HG02610 (cell line): ENCODE results near the gene IFNAR1.
A peak's percentile ranks its signal among the peaks of the same experiment; 100 is the strongest.
"Not testable (repeated sequence)": the region's sequence is repeated elsewhere in the genome, so short reads cannot be mapped to it uniquely, and the experiment has no call there.

ENCODE experiments used
- ATAC-seq: cut with Tn5 transposase; IDR thresholded peaks from one replicate; pipeline ENCODE4 v1.9.1; 2021; ENCODE audit warnings: mild to moderate bottlenecking, moderate library complexity; ENCODE audit not compliant: unreplicated experiment

Gene IFNAR1

GRCh38 chr21:33339918-33340317 lies 15.1 kb downstream of the IFNAR1 start:
- ATAC-seq: no peak

GRCh38 chr21:33345751-33346238 lies 21.0 kb downstream of the IFNAR1 start:
- no peak for ATAC-seq

GRCh38 chr21:33348706-33349105 lies 23.9 kb downstream of the IFNAR1 start:
- no peak for ATAC-seq

GRCh38 chr21:33350676-33351075 lies 25.9 kb downstream of the IFNAR1 start:
- no peak for ATAC-seq

GRCh38 chr21:33355355-33355754 lies 30.6 kb downstream of the IFNAR1 start:
- ATAC-seq: no peak

- ATAC-seq: no peak
Measured at GRCh38 chr21:33355996-33356395, 31.2 kb downstream of the IFNAR1 start.

- no peak for ATAC-seq
Measured at GRCh38 chr21:33357177-33357576, 32.4 kb downstream of the IFNAR1 start.

GRCh38 chr21:33359446-33359845 lies 34.7 kb downstream of the IFNAR1 start:
- ATAC-seq: no peak

- no peak for ATAC-seq
Measured at GRCh38 chr21:33360281-33360680, 35.5 kb downstream of the IFNAR1 start.

GRCh38 chr21:33360881-33361602 lies 36.3 kb downstream of the IFNAR1 start:
- ATAC-seq: peak; percentile 64

- peak; percentile 71 for ATAC-seq
Measured at GRCh38 chr21:33362044-33362555, 37.3 kb downstream of the IFNAR1 start.

GRCh38 chr21:33363911-33364609 lies 39.3 kb downstream of the IFNAR1 start:
- ATAC-seq: not testable (repeated sequence)

- ATAC-seq: no peak
Measured at GRCh38 chr21:33364830-33365229, 40.1 kb downstream of the IFNAR1 start.

- ATAC-seq: no peak
Measured at GRCh38 chr21:33367309-33367973, 42.7 kb downstream of the IFNAR1 start.

GRCh38 chr21:33368124-33368523 lies 43.4 kb downstream of the IFNAR1 start:
- no peak for ATAC-seq

GRCh38 chr21:33368576-33368975 lies 43.8 kb downstream of the IFNAR1 start:
- no peak for ATAC-seq

- no peak for ATAC-seq
Measured at GRCh38 chr21:33369586-33369985, 44.8 kb downstream of the IFNAR1 start.

- ATAC-seq: no peak
Measured at GRCh38 chr21:33370305-33370704, 45.5 kb downstream of the IFNAR1 start.

GRCh38 chr21:33371366-33371765 lies 46.6 kb downstream of the IFNAR1 start:
- ATAC-seq: no peak

GRCh38 chr21:33372582-33372981 lies 47.8 kb downstream of the IFNAR1 start:
- no peak for ATAC-seq

GRCh38 chr21:33373451-33373850 lies 48.7 kb downstream of the IFNAR1 start:
- ATAC-seq: no peak

GRCh38 chr21:33374080-33374449 lies 49.3 kb downstream of the IFNAR1 start:
- no peak for ATAC-seq
